ENCODE results near the gene MYH2.

MYH2 gene

GRCh38 chr17:10527419-10527818, 22.0 kb downstream of the MYH2 start:
- Histone ChIP-seq H3K4me3 (ENCODE audit: insufficient read depth in 1 of 2, low read depth in 1 of 2, low read length in 2 of 2) (no peak overlapping the region), H3K4me2 (ENCODE audit: low read length, poor library complexity, severe bottlenecking) (no peak overlapping the region), H2AFZ (ENCODE audit: low read depth, low read length) (no peak overlapping the region), H3K4me1 (ENCODE audit: control insufficient read depth, insufficient read depth, low read depth, low read length) (no peaks in the 10 kb centered on the region), H2AK5ac (ENCODE audit: low read length, severe bottlenecking) (no peak overlapping the region), H4K8ac (ENCODE audit: low read length) (no peak overlapping the region), H3K9ac (ENCODE audit: low read length) (no peak overlapping the region), H3K14ac (ENCODE audit: low read length in 2 of 2) (no peak overlapping the region), H2BK15ac (ENCODE audit: low read depth, poor library complexity, severe bottlenecking) (no peak overlapping the region), H3K23ac (ENCODE audit: low read length in 2 of 2) (no peak overlapping the region), H3K36me3 (ENCODE audit: control insufficient read depth in 1 of 2, insufficient read depth in 2 of 2, low read depth in 1 of 2, low read length in 2 of 2) (no peaks in the 10 kb centered on the region), H2BK12ac (ENCODE audit: low read length in 2 of 2) (no peak overlapping the region), H3K27me3 (ENCODE audit: control insufficient read depth in 1 of 2, insufficient read depth in 1 of 2, low read length in 2 of 2) (no peaks in the 10 kb centered on the region), H4K91ac (ENCODE audit: low read length) (no peak overlapping the region), H3K4ac (ENCODE audit: low read depth in 1 of 2, low read length in 2 of 2) (no peak overlapping the region), H3K18ac (ENCODE audit: low read depth in 1 of 2, low read length in 2 of 2) (no peak overlapping the region), H3K9me3 (ENCODE audit: control insufficient read depth, low read length) (no peaks in the 10 kb centered on the region), H3K79me1 (replicated peaks; ENCODE audit: low read length, poor library complexity, severe bottlenecking) (no peaks in the 10 kb centered on the region), H2BK120ac (ENCODE audit: low read depth, low read length) (no peak overlapping the region), H3K27ac (ENCODE audit: low read length, poor library complexity, severe bottlenecking) (no peak overlapping the region), H2BK5ac (ENCODE audit: low read depth, low read length, poor library complexity, severe bottlenecking) (no peak overlapping the region)
- 87% methylated on average over 4 of the region's 6 CpGs for WGBS
- no peak for DNase-seq

GRCh38 chr17:10526517-10526916, 22.9 kb downstream of the MYH2 start:
- Histone ChIP-seq H3K27ac (ENCODE audit: low read length, poor library complexity, severe bottlenecking) (no peak overlapping the region), H3K14ac (ENCODE audit: low read length in 2 of 2) (no peak overlapping the region), H3K4ac (ENCODE audit: low read depth in 1 of 2, low read length in 2 of 2) (no peak overlapping the region), H2BK5ac (ENCODE audit: low read depth, low read length, poor library complexity, severe bottlenecking) (no peak overlapping the region), H3K27me3 (ENCODE audit: control insufficient read depth in 1 of 2, insufficient read depth in 1 of 2, low read length in 2 of 2) (no peaks in the 10 kb centered on the region), H3K4me2 (ENCODE audit: low read length, poor library complexity, severe bottlenecking) (no peak overlapping the region), H4K91ac (ENCODE audit: low read length) (no peak overlapping the region), H2BK120ac (ENCODE audit: low read depth, low read length) (no peak overlapping the region), H3K9me3 (ENCODE audit: control insufficient read depth, low read length) (no peaks in the 10 kb centered on the region), H3K4me3 (ENCODE audit: insufficient read depth in 1 of 2, low read depth in 1 of 2, low read length in 2 of 2) (no peak overlapping the region), H4K8ac (ENCODE audit: low read length) (no peak overlapping the region), H3K23ac (ENCODE audit: low read length in 2 of 2) (no peak overlapping the region), H2BK15ac (ENCODE audit: low read depth, poor library complexity, severe bottlenecking) (no peak overlapping the region), H3K36me3 (ENCODE audit: control insufficient read depth in 1 of 2, insufficient read depth in 2 of 2, low read depth in 1 of 2, low read length in 2 of 2) (no peaks in the 10 kb centered on the region), H2BK12ac (ENCODE audit: low read length in 2 of 2) (no peak overlapping the region), H3K79me1 (replicated peaks; ENCODE audit: low read length, poor library complexity, severe bottlenecking) (no peaks in the 10 kb centered on the region), H3K18ac (ENCODE audit: low read depth in 1 of 2, low read length in 2 of 2) (no peak overlapping the region), H2AK5ac (ENCODE audit: low read length, severe bottlenecking) (no peak overlapping the region), H3K9ac (ENCODE audit: low read length) (no peak overlapping the region), H2AFZ (ENCODE audit: low read depth, low read length) (no peak overlapping the region), H3K4me1 (ENCODE audit: control insufficient read depth, insufficient read depth, low read depth, low read length) (no peaks in the 10 kb centered on the region)
- DNase-seq = no peak
- WGBS = 87% methylated on average over 9 of the region's 11 CpGs

DNA sequence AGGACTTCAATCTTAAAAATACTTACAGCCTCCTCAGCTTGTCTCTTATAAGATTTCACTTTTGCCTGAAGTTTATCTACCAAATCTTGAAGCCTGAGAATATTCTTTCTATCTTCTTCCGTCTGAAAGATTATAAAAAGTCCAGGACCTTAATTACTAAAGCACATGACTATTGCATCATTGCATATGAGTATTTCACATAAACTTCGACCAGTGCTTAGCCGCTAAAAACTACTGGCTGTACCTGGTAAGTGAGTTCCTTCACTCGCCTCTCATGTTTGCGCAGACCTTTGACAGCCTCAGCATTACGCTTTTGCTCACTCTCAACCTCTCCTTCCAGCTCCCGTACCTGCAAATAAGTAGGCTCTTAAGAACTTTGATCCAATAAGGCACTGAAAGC, 26.4 kb downstream of the MYH2 start:
- Histone ChIP-seq H2BK12ac (ENCODE audit: low read length in 2 of 2) (no peak overlapping the region), H3K4me2 (ENCODE audit: low read length, poor library complexity, severe bottlenecking) (no peak overlapping the region), H3K79me1 (replicated peaks; ENCODE audit: low read length, poor library complexity, severe bottlenecking) (no peaks in the 10 kb centered on the region), H3K27me3 (ENCODE audit: control insufficient read depth in 1 of 2, insufficient read depth in 1 of 2, low read length in 2 of 2) (no peaks in the 10 kb centered on the region), H4K8ac (ENCODE audit: low read length) (no peak overlapping the region), H3K4me3 (ENCODE audit: insufficient read depth in 1 of 2, low read depth in 1 of 2, low read length in 2 of 2) (no peak overlapping the region), H2BK120ac (ENCODE audit: low read depth, low read length) (no peak overlapping the region), H2AK5ac (ENCODE audit: low read length, severe bottlenecking) (no peak overlapping the region), H4K91ac (ENCODE audit: low read length) (no peak overlapping the region), H3K27ac (ENCODE audit: low read length, poor library complexity, severe bottlenecking) (no peak overlapping the region), H3K36me3 (ENCODE audit: control insufficient read depth in 1 of 2, insufficient read depth in 2 of 2, low read depth in 1 of 2, low read length in 2 of 2) (no peaks in the 10 kb centered on the region), H3K9me3 (ENCODE audit: control insufficient read depth, low read length) (no peaks in the 10 kb centered on the region), H3K23ac (ENCODE audit: low read length in 2 of 2) (no peak overlapping the region), H3K14ac (ENCODE audit: low read length in 2 of 2) (no peak overlapping the region), H2BK15ac (ENCODE audit: low read depth, poor library complexity, severe bottlenecking) (no peak overlapping the region), H3K4me1 (ENCODE audit: control insufficient read depth, insufficient read depth, low read depth, low read length) (no peaks in the 10 kb centered on the region), H2BK5ac (ENCODE audit: low read depth, low read length, poor library complexity, severe bottlenecking) (no peak overlapping the region), H3K18ac (ENCODE audit: low read depth in 1 of 2, low read length in 2 of 2) (no peak overlapping the region), H3K9ac (ENCODE audit: low read length) (no peak overlapping the region), H2AFZ (ENCODE audit: low read depth, low read length) (no peak overlapping the region), H3K4ac (ENCODE audit: low read depth in 1 of 2, low read length in 2 of 2) (no peak overlapping the region)
- WGBS = 91% methylated on average over 7 of the region's 7 CpGs
- no peak for DNase-seq

GRCh38 chr17:10521949-10522348, 27.5 kb downstream of the MYH2 start:
- H2AFZ ChIP-seq (ENCODE audit: low read depth, low read length) = no peak overlapping the region
- H2AK5ac ChIP-seq (ENCODE audit: low read length, severe bottlenecking) = no peak overlapping the region
- H2BK5ac ChIP-seq (ENCODE audit: low read depth, low read length, poor library complexity, severe bottlenecking) = no peak overlapping the region
- H3K27me3 ChIP-seq (ENCODE audit: control insufficient read depth in 1 of 2, insufficient read depth in 1 of 2, low read length in 2 of 2) = no peaks in the 10 kb centered on the region
- H2BK120ac ChIP-seq (ENCODE audit: low read depth, low read length) = no peak overlapping the region
- no peak overlapping the region for H2BK12ac ChIP-seq (ENCODE audit: low read length in 2 of 2)
- H3K79me1 ChIP-seq (replicated peaks; ENCODE audit: low read length, poor library complexity, severe bottlenecking) = no peaks in the 10 kb centered on the region
- no peak overlapping the region for H3K4ac ChIP-seq (ENCODE audit: low read depth in 1 of 2, low read length in 2 of 2)
- no peak overlapping the region for H3K14ac ChIP-seq (ENCODE audit: low read length in 2 of 2)
- H3K9ac ChIP-seq (ENCODE audit: low read length) = no peak overlapping the region
- no peak overlapping the region for H2BK15ac ChIP-seq (ENCODE audit: low read depth, poor library complexity, severe bottlenecking)
- no peak overlapping the region for H3K18ac ChIP-seq (ENCODE audit: low read depth in 1 of 2, low read length in 2 of 2)
- H3K23ac ChIP-seq (ENCODE audit: low read length in 2 of 2) = no peak overlapping the region
- H4K8ac ChIP-seq (ENCODE audit: low read length) = no peak overlapping the region
- no peak overlapping the region for H3K4me3 ChIP-seq (ENCODE audit: insufficient read depth in 1 of 2, low read depth in 1 of 2, low read length in 2 of 2)
- H4K91ac ChIP-seq (ENCODE audit: low read length) = no peak overlapping the region
- no peaks in the 10 kb centered on the region for H3K36me3 ChIP-seq (ENCODE audit: control insufficient read depth in 1 of 2, insufficient read depth in 2 of 2, low read depth in 1 of 2, low read length in 2 of 2)
- DNase-seq = no peak
- no peak overlapping the region for H3K4me2 ChIP-seq (ENCODE audit: low read length, poor library complexity, severe bottlenecking)
- H3K27ac ChIP-seq (ENCODE audit: low read length, poor library complexity, severe bottlenecking) = no peak overlapping the region
- H3K9me3 ChIP-seq (ENCODE audit: control insufficient read depth, low read length) = no peaks in the 10 kb centered on the region
- H3K4me1 ChIP-seq (ENCODE audit: control insufficient read depth, insufficient read depth, low read depth, low read length) = no peaks in the 10 kb centered on the region

Data from mesenchymal stem cell (in vitro differentiated cells and primary cell).